DOHH2 (cell line): ENCODE results near the gene SPG7.
A peak's percentile ranks its signal among the peaks of the same experiment; 100 is the strongest.
"Not testable (repeated sequence)": the region's sequence is repeated elsewhere in the genome, so short reads cannot be mapped to it uniquely, and the experiment has no call there.

Experiments
- H3F3A ChIP-seq: fragments of 200-600 bp; sonication (generic), shearing (Covaris generic); 2 replicates; pipeline ENCODE4 v1.6.0; 2016; ENCODE audit warnings: antibody characterized with exemption, mild to moderate bottlenecking; ENCODE audit not compliant: control insufficient read depth, insufficient read depth
- H3K27ac ChIP-seq: fragments of 200-600 bp; sonication (generic); 2 replicates; pipeline ENCODE4 v1.5.1; 2014; ENCODE audit warnings: low read depth, mild to moderate bottlenecking, low read length, moderate library complexity
- H3K27me3 ChIP-seq: fragments of 200-600 bp; sonication (generic); 2 replicates; pipeline ENCODE4 v1.6.1; 2014; ENCODE audit warnings: mild to moderate bottlenecking, low read length, mixed read lengths; ENCODE audit not compliant: control insufficient read depth
- H3K36me3 ChIP-seq: fragments of 200-600 bp; sonication (generic); 2 replicates; pipeline ENCODE4 v1.6.1; 2014; ENCODE audit warnings: mild to moderate bottlenecking, low read length, moderate library complexity, mixed read lengths; ENCODE audit not compliant: control insufficient read depth
- H3K4me1 ChIP-seq: fragments of 200-600 bp; sonication (generic); 2 replicates; pipeline ENCODE4 v1.6.1; 2014; ENCODE audit warnings: mild to moderate bottlenecking, low read length, mixed read lengths; ENCODE audit not compliant: control insufficient read depth
- H3K4me2 ChIP-seq: fragments of 200-600 bp; sonication (generic); 2 replicates; pipeline ENCODE4 v1.6.0; 2014; ENCODE audit warnings: mild to moderate bottlenecking, low read length, moderate library complexity
- H3K4me3 ChIP-seq: fragments of 200-600 bp; sonication (generic); 2 replicates; pipeline ENCODE4 v1.5.1; 2014; ENCODE audit warnings: mild to moderate bottlenecking, low read length, mixed read lengths
- H3K79me2 ChIP-seq: fragments of 200-600 bp; sonication (generic); 2 replicates; pipeline ENCODE4 v1.6.1; 2014; ENCODE audit warnings: mild to moderate bottlenecking, low read length, mixed read lengths; ENCODE audit not compliant: control insufficient read depth
- H3K9me2 ChIP-seq: fragments of 200-600 bp; sonication (generic); replicated peaks from 2 replicates; pipeline ENCODE4 v1.6.1; 2014; ENCODE audit warnings: mild to moderate bottlenecking, low read length, mixed read lengths; ENCODE audit not compliant: control insufficient read depth
- H3K9me3 ChIP-seq: fragments of 200-600 bp; sonication (generic); 2 replicates; pipeline ENCODE4 v1.6.1; 2014; ENCODE audit warnings: antibody characterized with exemption, low read length, mixed read lengths; ENCODE audit not compliant: control insufficient read depth, insufficient read depth
- H4K20me1 ChIP-seq: fragments of 200-600 bp; sonication (generic); 2 replicates; pipeline ENCODE4 v1.6.0; 2014; ENCODE audit warnings: low read depth, mild to moderate bottlenecking, antibody characterized with exemption, low read length, moderate library complexity; ENCODE audit not compliant: control insufficient read depth, insufficient read depth
- EZH2phosphoT487 ChIP-seq: fragments of 200-600 bp; sonication (generic); IDR thresholded peaks from 2 replicates; pipeline ENCODE4 v1.6.1; 2017; ENCODE audit warnings: borderline replicate concordance, mild to moderate bottlenecking, antibody characterized with exemption, low read length, moderate library complexity, mixed read lengths
- TF ChIP-seq, protein P1 (sequence below): fragments of 200-600 bp; sonication (generic); IDR thresholded peaks from one replicate; pipeline ENCODE4 v1.5.1; 2014; ENCODE audit warnings: antibody characterized with exemption, mild to moderate bottlenecking, low read depth, low read length; ENCODE audit not compliant: poor library complexity, severe bottlenecking

The SPG7 gene

DNA sequence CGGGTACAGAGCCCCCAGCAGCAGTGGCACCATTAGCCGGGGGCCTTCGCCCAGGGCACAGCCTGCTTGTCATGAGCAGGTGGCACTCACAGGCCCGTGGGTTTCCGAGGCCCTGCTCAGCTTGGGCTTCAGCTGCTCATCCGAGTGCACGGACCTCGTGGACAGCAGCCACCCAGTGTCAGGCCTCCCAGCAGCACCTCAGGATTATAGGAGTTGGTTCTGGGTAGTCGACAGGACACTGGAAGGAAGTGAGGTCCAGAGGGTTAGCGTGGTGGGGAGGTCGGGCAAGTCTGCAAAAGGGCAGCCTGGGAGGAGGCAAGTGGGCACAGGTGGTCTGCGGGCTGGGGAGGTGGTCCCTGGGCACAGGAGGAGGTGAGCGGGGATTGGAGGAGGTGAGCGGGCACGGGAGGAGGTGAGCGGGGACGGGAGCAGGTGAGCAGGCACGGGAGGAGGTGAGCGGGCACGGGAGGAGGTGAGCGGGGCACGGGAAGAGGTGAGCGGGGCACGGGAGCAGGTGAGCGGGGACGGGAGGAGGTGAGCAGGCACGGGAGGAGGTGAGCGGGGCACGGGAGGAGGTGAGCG lies 62.2 kb downstream of the SPG7 start:
- no peaks in the 10 kb centered on the region for H3K9me3 ChIP-seq
- no peaks in the 10 kb centered on the region for H3K9me2 ChIP-seq
- TF ChIP-seq EZH2phosphoT487, result no peak
- H3K4me3 ChIP-seq, result no peak overlapping the region
- peaks cover 21% of the 10 kb centered on the region for H3F3A ChIP-seq
- H3K4me2 ChIP-seq, result no peak overlapping the region
- H3K27ac ChIP-seq, result no peak overlapping the region
- H4K20me1 ChIP-seq, result peaks cover 6% of the 10 kb centered on the region; the same call in 1 of the 2 replicates
- peaks cover 41% of the 10 kb centered on the region for H3K4me1 ChIP-seq
- peaks cover 9% of the 10 kb centered on the region for H3K36me3 ChIP-seq
- H3K27me3 ChIP-seq, result peaks cover 5% of the 10 kb centered on the region
- no peaks in the 10 kb centered on the region for H3K79me2 ChIP-seq

DNA sequence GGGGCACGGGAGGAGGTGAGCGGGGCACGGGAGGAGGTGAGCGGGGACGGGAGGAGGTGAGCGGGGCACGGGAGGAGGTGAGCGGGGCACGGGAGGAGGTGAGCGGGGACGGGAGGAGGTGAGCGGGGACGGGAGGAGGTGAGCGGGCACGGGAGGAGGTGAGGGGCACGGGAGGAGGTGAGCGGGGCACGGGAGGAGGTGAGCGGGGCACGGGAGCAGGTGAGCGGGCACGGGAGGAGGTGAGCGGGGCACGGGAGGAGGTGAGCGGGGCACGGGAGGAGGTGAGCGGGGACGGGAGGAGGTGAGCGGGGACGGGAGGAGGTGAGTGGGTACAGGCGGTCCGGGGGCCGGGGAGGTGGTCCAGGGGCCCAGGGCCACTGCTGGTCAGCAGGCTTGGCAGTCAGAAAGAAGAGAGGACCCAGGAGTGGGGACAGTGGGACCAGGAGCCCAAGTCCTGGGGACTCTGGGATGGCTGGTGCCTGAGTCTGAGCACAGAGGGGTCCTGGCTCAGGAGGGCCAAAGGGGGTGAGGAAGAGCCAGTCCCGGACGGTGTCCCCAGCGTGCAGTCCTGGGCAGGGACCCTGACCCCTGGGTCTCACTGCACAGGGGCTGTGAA lies 62.9 kb downstream of the SPG7 start:
- not testable (repeated sequence) for H3K36me3 ChIP-seq, H3K27ac ChIP-seq
- H3K4me1 ChIP-seq, result peaks cover 38% of the 10 kb centered on the region

GRCh38 chr16:89571636-89572035 lies 63.4 kb downstream of the SPG7 start:
- Histone ChIP-seq H3K36me3 (no peaks in the 10 kb centered on the region; the same call in 1 of the 2 replicates), H4K20me1 (no peaks in the 10 kb centered on the region), H3K9me3 (no peaks in the 10 kb centered on the region), H3K27me3 (peaks cover 5% of the 10 kb centered on the region), H3F3A (peaks cover 8% of the 10 kb centered on the region), H3K27ac (peak overlapping the region; percentile 40; the same call in 1 of the 2 replicates), H3K79me2 (no peaks in the 10 kb centered on the region), H3K4me1 (peaks cover 37% of the 10 kb centered on the region), H3K4me3 (peak overlapping the region; percentile 41; the same call in 1 of the 2 replicates), H3K9me2 (no peaks in the 10 kb centered on the region), H3K4me2 (peak overlapping the region; percentile 65)
- TF ChIP-seq, protein P1, sequence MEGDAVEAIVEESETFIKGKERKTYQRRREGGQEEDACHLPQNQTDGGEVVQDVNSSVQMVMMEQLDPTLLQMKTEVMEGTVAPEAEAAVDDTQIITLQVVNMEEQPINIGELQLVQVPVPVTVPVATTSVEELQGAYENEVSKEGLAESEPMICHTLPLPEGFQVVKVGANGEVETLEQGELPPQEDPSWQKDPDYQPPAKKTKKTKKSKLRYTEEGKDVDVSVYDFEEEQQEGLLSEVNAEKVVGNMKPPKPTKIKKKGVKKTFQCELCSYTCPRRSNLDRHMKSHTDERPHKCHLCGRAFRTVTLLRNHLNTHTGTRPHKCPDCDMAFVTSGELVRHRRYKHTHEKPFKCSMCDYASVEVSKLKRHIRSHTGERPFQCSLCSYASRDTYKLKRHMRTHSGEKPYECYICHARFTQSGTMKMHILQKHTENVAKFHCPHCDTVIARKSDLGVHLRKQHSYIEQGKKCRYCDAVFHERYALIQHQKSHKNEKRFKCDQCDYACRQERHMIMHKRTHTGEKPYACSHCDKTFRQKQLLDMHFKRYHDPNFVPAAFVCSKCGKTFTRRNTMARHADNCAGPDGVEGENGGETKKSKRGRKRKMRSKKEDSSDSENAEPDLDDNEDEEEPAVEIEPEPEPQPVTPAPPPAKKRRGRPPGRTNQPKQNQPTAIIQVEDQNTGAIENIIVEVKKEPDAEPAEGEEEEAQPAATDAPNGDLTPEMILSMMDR, result no peak
- no peak for TF ChIP-seq EZH2phosphoT487

More for the DNA sequence above, 62.9 kb downstream of the SPG7 start:
- H3K4me3 ChIP-seq, H3K79me2 ChIP-seq, H3K9me2 ChIP-seq, H3K9me3 ChIP-seq, H4K20me1 ChIP-seq, H3K27me3 ChIP-seq, H3K4me2 ChIP-seq: not testable (repeated sequence)
- peaks cover 14% of the 10 kb centered on the region for H3F3A ChIP-seq

DNA sequence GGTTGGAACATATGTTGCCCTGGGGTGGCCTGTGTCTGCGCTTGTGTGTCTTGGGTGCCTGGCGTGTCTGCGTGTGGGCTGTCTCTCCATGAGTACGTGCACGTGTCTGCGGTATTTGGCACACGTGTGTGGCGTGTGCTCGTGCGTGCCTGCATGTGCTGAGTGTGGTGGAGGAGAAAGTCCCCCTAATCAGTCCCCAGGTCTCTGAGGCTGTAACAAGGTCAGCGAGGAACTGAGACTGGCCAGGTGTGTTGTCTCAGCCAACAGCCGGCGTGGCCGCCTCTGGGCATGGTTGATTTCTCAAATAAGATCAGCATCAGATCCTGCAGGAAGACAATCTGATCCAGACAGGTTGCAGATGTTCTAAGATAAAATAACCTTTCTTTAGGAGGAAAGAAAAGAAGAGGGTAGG lies 63.9 kb downstream of the SPG7 start:
- Histone ChIP-seq H3K4me3 (peak overlapping the region; percentile 41), H3K4me2 (peak overlapping the region; percentile 65), H3K4me1 (peaks cover 37% of the 10 kb centered on the region), H3K36me3 (no peaks in the 10 kb centered on the region; the same call in 1 of the 2 replicates), H4K20me1 (no peaks in the 10 kb centered on the region), H3F3A (peaks cover 4% of the 10 kb centered on the region), H3K27ac (peak overlapping the region; percentile 40), H3K9me3 (no peaks in the 10 kb centered on the region), H3K27me3 (peaks cover 5% of the 10 kb centered on the region), H3K79me2 (no peaks in the 10 kb centered on the region), H3K9me2 (no peaks in the 10 kb centered on the region)
- TF ChIP-seq, protein P1, result no peak
- TF ChIP-seq EZH2phosphoT487, result no peak
